HG02943 (cell line): Measurements from ENCODE around the gene C13orf42.

Source experiments
- ATAC-seq: cut with Tn5 transposase; IDR thresholded peaks from one replicate; pipeline ENCODE4 v1.9.1; 2021; ENCODE audit warnings: mild to moderate bottlenecking, low read depth, moderate library complexity; ENCODE audit not compliant: unreplicated experiment

C13orf42 gene

DNA sequence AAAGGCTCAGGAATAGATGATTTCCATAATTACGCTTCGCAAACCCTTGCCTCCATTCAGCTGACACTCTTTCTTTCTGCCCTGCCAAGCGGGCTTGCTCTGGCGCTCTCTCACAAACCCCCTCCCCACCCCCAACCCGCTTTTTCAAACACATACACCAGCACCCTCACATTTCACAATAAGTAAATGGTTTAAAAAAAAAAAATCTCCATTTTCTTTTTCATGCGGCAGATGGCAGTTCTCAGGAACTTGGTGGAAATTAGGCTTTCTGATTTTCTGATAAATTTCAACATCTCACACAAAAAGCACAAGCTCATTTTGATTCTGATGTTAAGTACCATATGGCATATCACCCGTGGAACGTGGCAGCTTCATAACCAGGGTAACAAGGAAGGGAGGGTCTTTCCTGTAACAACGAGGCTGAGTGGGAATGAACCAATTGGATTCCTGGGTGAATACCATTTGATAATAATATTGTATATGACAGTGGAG, 43.8 kb downstream of the C13orf42 start:
- no peak for ATAC-seq

DNA sequence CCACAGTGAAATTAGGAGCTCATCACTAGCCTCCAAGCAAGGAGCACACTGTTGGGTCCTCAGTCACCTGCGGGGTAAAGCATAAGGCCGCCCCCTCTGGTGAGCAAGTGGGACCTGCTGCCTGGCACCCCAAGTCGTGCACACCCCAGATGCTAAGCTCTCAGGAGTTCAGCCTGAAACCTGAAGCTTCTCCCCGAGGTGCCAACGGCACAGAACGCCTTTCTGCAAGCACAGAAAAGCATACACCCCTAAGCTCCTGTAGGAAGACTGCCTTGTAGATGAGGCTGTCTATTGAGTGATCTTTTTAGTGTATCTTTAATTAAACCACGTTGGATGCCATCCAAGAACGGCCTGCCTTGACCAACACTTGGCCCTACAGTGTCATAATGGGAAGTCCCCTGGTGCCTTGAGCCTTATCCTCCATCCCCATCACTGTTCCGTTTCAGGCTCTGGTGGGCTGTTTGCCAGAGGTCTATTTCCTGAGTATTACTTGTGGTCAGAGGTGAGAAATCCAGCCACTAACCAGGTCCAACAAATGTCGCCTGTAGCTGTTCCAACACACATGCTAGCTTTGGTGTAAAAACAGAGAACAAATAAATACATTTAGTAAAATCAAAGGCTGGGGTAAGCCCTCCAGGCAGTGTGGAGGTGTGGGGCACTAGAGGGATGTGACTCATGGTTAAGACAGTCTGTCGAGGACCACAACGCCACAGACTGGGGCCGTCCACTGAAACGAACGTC, 44.8 kb downstream of the C13orf42 start:
- ATAC-seq: no peak

DNA sequence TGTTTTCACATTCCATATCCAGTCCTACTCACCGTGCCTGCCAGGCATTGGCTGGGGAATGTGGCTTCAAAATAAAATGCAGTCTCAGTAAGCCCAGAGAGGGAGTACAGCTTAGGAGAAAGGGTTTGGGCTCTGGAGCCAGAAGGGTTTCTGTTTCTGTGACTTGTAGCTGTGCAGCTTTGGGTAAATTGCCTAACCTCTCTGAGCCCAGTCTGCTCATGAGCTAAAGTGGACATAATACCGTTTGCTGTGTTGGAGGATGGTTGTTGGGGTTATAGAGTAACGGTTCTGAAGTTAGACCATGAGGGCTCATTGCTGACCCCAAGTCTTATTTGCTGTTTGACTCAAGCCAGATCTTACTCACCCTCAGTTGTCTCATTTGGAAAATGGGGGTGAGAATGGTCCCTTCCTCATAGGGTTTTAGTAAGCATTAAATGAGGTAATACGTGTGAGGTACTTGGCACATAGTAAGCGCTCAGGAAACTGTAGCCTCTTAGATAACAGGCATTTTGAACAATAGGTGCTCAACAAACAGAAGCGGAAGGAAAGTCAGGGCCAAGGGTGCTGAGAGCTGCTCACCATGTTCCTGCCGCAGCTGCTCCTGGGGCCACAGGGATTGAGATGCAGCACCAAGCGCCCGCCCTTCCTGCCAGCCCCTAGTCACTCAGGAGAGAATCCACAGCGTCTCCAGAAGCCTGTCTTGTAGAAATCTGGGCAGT, 45.5 kb downstream of the C13orf42 start:
- ATAC-seq: no peak

DNA sequence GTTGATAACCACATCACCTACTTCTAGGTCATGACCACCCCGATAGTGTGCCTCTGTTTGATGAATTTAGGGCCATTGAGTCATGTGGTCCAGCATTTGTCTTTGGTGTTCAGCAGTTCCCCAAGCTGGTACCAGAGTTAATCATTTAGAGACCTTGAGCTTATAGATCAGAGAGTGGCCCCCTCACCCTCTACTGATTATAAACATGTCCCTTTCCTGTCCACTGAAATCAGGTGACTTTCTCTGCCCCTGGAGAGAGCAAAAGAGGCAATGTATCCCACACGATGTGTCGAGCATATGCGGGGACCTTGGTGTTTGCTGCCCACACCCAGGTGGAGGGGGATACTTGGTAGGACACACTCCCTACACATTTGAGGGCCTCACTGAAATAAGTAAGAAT, 46.3 kb downstream of the C13orf42 start:
- no peak for ATAC-seq

DNA sequence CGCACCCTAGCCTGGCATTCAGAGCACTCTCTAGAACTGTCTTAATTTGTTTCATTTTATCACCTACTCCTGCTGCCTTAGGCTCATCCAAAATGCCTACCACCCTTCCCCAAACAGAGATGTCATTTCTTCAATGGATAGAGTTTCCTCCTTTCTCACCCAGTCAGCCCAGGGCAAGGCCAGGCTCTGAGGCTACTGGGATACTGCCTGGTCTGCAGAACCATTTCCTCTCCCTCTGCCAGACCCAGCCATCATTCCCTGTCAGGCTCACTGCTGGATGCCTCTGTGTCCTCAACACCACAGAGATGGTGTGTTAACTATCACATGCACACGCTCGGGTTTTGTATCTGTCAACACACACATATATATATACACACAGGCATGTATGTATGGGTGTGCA, 47.2 kb downstream of the C13orf42 start:
- no peak for ATAC-seq

DNA sequence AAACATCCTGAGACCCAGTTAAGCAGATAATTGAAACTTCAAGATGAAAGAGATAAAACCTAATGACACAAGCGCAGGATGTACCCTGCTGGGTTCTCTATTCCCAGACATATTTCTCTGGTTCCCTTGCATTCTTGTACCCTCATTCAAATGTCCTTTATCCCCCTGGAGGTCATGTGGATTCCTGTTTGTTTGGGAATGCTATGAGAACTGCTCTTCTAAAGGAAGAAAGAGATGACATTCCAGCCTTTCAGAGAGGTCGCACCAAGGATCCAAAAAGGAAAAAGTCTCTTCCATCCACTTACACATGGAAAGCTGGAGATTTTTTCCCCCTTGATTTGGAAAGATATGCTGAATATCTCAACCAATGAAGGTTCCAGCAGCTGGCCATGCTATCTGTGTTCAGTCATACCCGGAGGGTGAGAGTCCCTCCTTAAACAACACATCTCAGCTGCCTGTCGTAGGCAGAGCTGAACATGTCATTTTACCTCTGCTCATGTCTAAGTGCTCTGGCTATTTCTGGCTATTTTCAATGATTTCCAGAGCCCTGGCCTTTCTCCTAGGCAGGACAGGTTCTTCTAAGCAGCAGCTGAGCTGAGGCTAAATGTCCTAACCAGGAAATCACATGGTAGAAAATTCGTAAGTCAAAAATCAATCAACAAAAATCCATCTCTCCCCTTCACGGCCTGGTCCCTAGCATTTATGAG, 52.5 kb downstream of the C13orf42 start:
- no peak for ATAC-seq

DNA sequence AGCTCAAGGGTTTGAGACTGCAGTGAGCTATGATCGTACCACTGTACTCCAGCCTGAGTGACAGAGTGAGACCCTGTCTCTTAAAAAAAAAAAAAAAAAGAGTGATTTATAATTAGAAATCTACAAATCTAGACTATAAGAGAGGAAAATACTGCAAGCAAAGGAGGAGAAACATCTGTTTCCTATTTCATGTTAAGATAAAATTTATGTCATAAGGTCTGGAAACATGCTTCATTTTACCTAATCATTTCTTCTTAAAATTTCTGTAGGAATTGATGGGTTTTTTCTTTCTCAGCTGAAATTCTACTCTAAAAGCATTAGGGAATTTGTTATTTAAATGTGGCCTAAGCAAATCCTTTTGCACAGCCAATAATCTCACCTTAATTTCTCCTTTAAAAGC, 53.2 kb downstream of the C13orf42 start:
- ATAC-seq: no peak

DNA sequence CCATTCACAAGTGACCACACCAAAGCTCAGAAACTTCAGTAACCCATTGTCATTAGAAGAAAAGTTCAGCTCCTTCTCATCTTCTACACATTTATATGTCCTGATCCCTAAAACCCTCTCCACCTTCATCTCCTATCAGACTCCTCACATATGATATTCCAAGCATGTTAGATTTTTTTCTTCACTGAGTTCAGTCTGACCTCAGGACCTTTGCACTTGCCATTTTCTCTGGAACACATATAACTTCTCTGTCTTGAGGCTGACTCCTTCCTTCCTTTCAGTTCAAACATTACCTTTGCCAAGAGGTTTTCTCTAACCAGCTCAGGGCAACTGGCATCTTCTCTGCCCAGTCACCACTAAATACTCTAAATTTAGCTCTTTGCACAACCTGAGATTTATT, 54.1 kb downstream of the C13orf42 start:
- ATAC-seq: no peak

DNA sequence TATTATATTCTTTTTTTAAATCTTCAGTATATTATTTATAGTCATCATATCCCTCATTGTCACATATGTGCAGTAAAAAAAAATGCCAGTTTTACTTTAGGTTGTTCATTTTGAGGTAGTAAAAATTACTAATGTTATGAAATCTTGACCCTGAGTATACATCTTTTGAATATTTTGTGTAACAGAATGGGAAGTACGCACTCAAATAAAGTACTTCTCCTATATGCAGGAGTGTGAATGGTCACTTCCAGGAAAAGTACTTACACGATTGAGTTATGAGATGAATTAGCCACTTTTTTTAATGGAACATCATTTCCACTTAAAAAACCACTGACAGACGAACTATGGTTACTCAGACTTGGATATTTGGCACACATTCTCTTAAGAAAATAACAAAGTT, 58.5 kb downstream of the C13orf42 start:
- no peak for ATAC-seq

DNA sequence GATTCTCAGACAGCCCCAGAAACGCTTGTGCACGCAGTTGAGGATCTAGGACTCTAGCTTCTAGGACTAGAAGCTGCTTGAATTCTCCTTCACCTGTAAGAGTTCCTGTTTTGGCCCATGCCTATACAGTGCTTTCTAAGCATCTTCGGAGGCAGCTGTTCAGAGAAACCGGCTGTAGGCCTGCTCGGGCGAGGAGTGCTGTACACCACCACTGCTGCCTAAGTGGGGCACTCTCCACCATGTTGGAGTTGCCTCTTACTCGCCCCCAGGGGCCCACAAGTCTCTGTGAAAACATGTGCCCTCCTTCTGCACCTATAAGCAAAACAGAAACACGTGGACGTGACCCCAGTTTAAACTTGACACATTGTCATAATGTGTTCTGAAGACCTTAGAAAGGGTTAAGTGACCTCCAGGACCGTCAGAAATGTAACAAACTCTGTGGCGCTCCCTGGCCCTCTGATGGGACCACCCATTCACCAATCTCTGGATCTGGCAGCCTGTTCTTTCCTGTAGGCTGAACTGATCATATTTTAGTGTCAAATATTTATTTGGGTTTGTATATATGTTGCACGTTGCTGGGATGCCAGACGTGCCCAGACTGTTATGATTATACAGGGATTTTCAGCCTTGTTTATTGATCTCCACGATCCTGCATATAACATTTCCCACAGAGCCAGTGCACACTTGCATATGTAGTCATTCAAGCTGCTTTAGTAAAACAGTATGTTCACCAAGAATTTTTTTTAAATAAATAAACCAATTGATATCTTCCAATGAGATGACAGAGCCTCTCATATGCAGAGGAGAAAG, 60.8 kb downstream of the C13orf42 start:
- ATAC-seq: no peak

DNA sequence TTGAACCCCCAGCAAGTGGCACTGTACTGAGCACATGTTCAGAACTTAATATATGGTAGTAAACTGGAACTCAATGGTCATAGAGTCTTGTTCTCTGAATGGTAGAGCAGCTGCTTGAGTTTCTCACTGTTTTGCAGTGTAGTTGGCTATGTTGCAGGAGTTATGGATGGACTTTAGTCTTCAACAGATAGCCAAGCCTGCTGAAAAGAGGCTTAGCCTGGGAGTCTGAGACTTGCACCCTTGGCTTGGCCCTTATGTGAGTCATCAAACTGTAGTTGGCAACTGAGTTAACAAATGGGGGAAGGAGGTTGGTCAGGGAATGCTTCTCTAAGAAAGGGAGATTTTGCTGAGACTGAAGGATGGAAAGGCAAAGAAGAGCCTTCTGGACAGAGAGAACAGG, 62.5 kb downstream of the C13orf42 start:
- ATAC-seq: no peak

DNA sequence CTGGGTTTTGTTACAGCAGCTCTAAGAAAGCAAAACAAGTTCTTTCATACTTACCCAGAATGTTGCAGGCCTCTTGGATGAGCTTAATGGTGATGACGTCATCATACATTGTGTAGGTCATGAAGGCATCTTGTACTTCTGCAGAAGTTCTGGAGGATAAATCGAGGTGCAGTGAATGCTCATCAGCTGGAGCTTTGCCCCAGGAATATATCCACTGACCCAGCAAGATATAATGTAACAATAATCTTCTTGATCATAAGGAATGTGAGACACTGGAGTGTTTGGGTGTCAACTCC, 63.0 kb downstream of the C13orf42 start:
- ATAC-seq: no peak

DNA sequence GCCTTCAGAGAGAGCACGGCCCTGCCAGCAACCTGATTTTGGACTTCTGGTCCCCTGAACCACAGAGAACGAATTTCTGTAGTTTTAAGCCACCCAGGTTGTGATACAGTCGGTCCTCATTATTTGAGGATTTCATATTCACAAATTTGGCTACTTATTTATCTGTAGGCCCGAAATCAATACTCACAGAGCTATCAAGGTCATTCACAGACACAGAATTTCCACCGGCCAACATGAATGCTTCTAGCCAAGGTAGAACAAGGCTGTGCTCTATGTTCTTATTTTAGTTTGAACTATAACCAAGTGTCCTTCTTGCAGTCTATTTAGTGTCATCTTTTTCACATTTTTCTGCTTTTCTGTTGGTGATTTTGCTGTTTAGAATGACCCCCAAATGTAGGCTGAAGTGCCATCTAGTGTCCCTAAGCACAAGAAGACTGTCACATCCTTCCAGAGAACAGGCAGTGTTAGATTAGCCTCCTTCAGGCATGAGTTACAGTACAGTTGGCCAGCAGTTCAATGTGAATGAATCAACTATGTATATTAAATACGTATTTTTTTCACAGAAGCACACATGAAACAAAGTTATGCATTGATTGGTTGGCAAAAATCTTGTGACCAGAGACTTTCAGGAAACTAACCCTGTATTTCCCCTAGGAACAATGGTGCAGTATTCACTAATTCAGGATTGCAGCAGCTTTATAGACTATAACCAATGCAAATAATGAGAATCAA, 63.5 kb downstream of the C13orf42 start:
- no peak for ATAC-seq

DNA sequence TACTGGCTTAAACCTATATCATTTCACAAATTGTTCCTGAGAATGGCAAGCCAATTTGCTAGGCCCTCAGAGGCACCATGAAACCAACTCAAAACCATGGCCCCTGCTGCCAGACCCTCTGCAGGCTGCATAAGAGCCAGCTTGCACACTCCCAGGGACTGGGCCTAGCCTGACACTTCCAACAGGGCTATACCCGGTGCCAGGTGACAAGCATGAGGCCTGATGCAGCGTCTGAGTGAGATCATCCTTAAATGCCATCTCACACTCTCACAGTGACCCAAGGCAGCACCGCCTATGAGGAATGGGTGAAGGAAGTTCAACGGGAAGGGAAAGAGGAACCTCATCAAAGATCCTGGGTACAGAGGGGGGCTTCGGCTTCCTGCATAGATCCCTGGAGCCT, 65.6 kb downstream of the C13orf42 start:
- no peak for ATAC-seq

DNA sequence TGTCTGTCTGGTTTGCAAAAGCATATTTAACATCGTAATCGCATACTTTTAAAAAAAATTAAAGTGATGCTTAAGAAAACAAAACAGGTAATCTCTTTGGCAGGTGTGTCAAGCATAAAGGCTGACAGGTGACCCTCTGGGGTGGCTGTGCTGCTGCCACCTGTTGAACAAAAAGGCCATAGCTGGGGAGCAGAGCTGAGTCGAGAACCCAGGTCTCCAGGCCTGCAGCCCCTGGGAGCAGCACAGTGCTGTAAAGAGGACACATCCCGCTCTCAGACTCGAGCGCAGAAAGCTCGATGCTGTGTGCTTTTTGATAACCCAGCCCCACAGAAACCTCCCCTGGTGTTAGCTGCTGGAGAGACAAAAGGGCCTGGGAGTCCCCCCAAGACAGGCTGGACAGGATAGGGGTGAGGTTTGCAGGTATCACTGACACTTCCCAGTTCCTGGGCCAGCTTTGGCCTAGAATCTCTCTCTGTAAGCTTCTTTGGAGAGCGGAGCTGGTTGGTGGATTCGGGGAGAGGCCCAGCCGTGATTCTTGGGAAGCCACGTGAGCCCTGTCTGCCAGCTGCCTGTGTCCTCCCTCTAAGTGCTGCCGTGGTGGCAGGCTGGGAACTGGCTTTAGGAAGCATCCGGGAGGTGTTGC, 66.9 kb downstream of the C13orf42 start:
- ATAC-seq: no peak

DNA sequence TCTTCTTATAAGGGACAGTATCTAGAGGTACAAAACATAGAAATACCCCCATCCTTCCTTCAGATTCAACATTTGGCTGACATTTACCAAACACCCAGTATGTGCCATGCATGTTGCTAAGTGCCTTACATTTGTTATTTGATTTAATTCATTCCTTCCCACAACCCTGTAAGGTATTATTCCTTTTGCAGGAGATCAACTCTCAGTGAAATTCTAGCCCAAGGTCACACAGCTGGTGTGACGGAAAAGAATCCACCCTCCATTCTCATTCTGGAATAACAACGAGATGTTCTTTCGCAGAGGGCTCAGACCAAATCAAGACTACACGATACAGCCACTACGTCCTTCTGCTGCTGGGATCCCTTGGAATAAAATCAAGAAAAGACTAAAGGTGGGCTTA, 67.8 kb downstream of the C13orf42 start:
- ATAC-seq: no peak

DNA sequence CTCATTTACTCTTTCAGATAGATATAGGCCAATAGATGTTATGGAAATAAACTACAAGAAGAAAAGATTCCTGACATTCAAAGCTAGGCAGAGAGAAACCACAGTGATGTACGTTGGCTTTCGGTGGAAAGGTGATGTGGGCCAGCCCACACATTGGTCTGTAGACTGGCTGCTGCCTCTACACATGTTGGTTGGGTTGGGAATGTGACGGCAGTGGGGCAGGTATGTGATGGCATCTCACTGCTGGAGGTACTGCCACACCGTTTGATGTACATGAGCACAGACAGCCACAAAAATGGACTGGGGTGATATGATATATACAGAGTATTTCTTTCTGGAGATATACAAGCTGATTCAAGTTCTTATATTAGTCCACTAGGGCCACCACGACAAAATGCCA, 69.4 kb downstream of the C13orf42 start:
- ATAC-seq: no peak

DNA sequence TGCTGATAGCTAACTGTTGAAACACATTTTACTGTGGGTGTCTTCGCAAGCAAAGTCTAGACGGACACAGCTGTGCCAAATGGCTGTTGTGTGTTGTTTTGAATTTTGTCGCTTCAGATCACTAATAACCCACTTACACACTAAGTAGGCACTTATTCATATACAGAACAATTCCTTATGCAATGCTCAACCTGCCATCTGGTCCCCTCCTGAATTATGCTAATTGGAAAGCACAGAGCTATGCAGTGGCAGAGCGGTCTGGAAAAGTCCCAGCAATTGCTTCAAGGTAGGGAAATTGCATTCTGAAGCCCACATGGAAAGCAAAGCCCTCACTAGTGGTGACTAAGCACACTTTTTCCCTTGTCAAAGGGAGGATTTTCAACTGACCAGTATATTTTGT, 69.9 kb downstream of the C13orf42 start:
- no peak for ATAC-seq

DNA sequence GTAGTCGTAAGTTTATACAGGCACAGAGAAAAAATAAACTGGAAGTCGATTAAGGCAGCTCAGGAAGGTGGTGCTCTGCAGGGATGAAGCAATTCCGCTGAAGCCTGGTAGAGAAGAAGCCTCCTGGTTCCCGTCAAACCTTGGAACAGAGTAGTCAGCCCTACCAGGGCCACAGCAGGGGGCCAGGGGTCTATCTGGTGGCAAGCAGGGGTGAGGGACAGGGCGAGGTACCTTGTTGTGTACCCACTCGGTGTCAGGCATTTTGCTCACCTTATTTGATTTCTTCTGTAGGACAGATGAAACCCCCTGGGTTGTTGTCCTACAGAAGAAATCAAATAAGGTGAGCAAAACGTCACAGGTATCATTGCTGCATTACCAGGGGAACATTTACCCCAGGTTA, 70.6 kb downstream of the C13orf42 start:
- no peak for ATAC-seq

DNA sequence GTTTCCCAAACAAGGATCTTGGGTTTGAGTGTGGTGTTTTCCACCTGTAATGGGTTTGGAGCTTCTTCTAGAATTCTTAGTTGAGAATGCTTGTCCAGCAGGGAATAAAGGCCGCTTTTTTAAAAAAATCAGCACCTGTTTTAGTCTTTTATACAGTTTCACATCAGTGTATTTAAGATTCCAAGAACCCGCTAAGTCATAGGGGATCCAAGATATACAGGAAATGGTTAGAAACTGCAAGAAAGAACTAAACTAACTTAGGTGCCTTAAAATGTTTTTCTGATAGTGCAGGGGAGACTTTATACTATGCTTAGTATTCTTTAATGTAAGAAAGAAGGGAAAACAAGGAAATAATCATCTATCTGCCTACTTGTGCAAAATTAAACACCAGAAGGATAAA, 74.7 kb downstream of the C13orf42 start:
- ATAC-seq: no peak
